Gastroesophageal sphincter (tissue), 4 donors: ENCODE measurements around the gene PPP1R3E. TPM values are rescaled to one million over a fixed set of nuclear protein-coding genes. Genes with fewer than 3 reads are reported as not detected.
"Not testable (repeated sequence)": the region's sequence is repeated elsewhere in the genome, so short reads cannot be mapped to it uniquely, and the experiment has no call there.

Experiments
- ATAC-seq: fragments of 150-250 bp; one replicate; pipeline ENCODE4 v1.9.1; 2016; ENCODE audit warnings: mild to moderate bottlenecking, moderate library complexity
- H3K27ac ChIP-seq, 4 donors: fragments of 200-600 bp; sonication (generic) in 3 of 4; 1 replicate in 3 of 4; 2 replicates in 1 of 4; pipeline ENCODE4 v1.5.1; 2016 to 2019
- H3K27me3 ChIP-seq: fragments of 200-600 bp; sonication (generic); one replicate; pipeline ENCODE4 v1.5.1; 2019
- H3K36me3 ChIP-seq, 2 donors: fragments of 200-600 bp; sonication (generic); one replicate each; pipeline ENCODE4 v1.5.1; 2019; ENCODE audit warnings: control low read depth in 1 of 2
- H3K4me1 ChIP-seq, 3 donors: fragments of 200-600 bp; sonication (generic); 1 replicate in 2 of 3; 2 replicates in 1 of 3; pipeline ENCODE4 v1.5.1; 2016 to 2019; ENCODE audit warnings: control low read depth in 2 of 3
- H3K4me3 ChIP-seq, 2 donors: fragments of 200-600 bp; sonication (generic); one replicate each; pipeline ENCODE4 v1.5.1; 2019; ENCODE audit warnings: mild to moderate bottlenecking in 1 of 2, moderate library complexity in 1 of 2
- H3K9me3 ChIP-seq, 3 donors: fragments of 200-600 bp; sonication (generic); one replicate each; pipeline ENCODE4 v1.5.1; 2017 to 2019; ENCODE audit warnings: control low read depth in 2 of 3
- CTCF ChIP-seq, 4 experiments: fragments of 200-600 bp in 2 of 4; fragments of 450-650 bp in 2 of 4; sonication (generic) in 1 of 4; IDR thresholded peaks; one replicate each; pipeline ENCODE4 v1.5.1; 2017 to 2019; ENCODE audit warnings: antibody characterized with exemption in 4 of 4, mild to moderate bottlenecking in 2 of 4, moderate library complexity in 2 of 4
- EP300 ChIP-seq: sonication (generic); formaldehyde crosslinking; IDR thresholded peaks from one replicate; pipeline ENCODE4 v1.6.1; 2017; ENCODE audit warnings: antibody characterized with exemption, mild to moderate bottlenecking
- POLR2A ChIP-seq, 2 donors: fragments of 450-650 bp; IDR thresholded peaks; one replicate each; pipeline ENCODE4 v1.6.1; 2017; ENCODE audit warnings: antibody characterized with exemption in 2 of 2, mild to moderate bottlenecking in 2 of 2, moderate library complexity in 1 of 2
- POLR2AphosphoS5 ChIP-seq: sonication (generic); formaldehyde crosslinking; IDR thresholded peaks from one replicate; pipeline ENCODE4 v1.6.1; 2017; ENCODE audit warnings: antibody characterized with exemption
- WGBS, 2 donors: methylation state at CpG; one replicate each; pipeline ENCODE4 v1.1.5; 2018; ENCODE audit warnings: low coverage in 1 of 2; 5-methylcytosine and 5-hydroxymethylcytosine counted together
- total RNA-seq, 4 donors: library from RNA; depleted of rRNA; stranded (reverse); fragments of >200 nt; gene quantifications; one replicate each; pipeline ENCODE4 v1.1.0, GENCODE V29; 2016

The PPP1R3E gene
- total RNA-seq, 4 donors from 2014 or later = 4.4 to 14.0 (median 7.2) TPM

GRCh38 chr14:23285530-23286019 lies 17.1 kb downstream of the PPP1R3E start:
- Histone ChIP-seq H3K4me3 (peak overlapping the region; percentile 68 to 83), H3K27ac (peak overlapping the region; percentile 83 to 99 (median 98)), H3K27me3 (no peaks in the 10 kb centered on the region), H3K9me3 (no peaks in the 10 kb centered on the region), H3K4me1 (peaks cover 4 to 37% (median 11%) of the 10 kb centered on the region in 3 donors), H3K36me3 (no peaks in the 10 kb centered on the region)
- TF ChIP-seq CTCF (IDR thresholded peaks at IDR 0.05) (no peak), POLR2A (IDR thresholded peaks at IDR 0.05) (no peak), POLR2AphosphoS5 (no peak), EP300 (no peak)
- peak; percentile 8 for ATAC-seq
- WGBS, 2 donors = no CpG with 5 or more reads among the region's 22 CpGs

DNA sequence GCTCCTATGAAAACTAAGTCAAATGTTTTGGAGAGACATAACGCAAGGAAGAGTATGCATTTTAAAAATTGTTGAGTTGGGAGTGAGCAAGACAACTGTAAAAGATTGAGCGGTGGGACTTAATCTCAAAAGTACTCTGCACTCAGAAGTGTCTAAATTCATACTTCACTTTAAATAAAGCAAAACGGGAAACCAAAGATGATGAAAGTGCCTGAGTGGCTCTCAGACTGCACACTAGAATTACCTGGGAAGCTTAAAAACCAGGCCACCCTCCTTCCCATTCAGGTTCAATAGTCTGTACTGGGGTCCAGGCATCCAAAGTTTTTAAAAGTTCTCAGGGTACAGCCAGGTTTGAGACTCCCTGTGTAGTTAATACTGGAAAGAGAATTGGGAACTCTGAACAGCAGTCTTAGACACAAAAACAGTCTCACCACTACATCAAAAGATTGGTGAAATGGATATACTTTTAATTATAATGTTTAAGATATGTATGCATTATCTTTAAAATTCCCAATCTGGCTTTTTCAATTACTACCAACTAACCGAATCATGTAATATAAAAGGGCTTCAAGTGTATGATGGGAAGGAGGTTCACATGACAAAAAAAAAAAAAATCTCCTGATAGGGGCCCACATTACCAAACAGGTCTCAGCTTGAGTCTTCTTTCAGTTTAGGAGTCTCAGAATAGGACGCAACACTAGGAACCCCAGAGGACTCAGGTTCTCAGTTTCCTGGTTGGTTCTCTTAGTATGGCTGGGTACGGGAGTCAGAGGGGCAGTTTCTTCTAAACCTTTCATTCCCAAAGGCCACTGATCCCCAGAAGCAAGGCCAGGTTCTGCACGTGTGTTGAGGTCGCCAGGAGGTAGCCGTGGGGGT lies 17.8 kb downstream of the PPP1R3E start:
- Histone ChIP-seq H3K4me3 (peak overlapping the region; percentile 68 to 83), H3K36me3 (no peaks in the 10 kb centered on the region), H3K9me3 (no peaks in the 10 kb centered on the region), H3K27me3 (no peaks in the 10 kb centered on the region), H3K27ac (peak overlapping the region; percentile 83 to 99 (median 98)), H3K4me1 (peaks cover 4 to 42% (median 11%) of the 10 kb centered on the region in 3 donors)
- TF ChIP-seq POLR2AphosphoS5 (no peak), EP300 (no peak), POLR2A (IDR thresholded peaks at IDR 0.05) (no peak), CTCF (IDR thresholded peaks at IDR 0.05) (no peak)
- 41 to 69% methylated on average over 3 to 5 of the region's 9 CpGs for WGBS, 2 donors
- no peak for ATAC-seq

DNA sequence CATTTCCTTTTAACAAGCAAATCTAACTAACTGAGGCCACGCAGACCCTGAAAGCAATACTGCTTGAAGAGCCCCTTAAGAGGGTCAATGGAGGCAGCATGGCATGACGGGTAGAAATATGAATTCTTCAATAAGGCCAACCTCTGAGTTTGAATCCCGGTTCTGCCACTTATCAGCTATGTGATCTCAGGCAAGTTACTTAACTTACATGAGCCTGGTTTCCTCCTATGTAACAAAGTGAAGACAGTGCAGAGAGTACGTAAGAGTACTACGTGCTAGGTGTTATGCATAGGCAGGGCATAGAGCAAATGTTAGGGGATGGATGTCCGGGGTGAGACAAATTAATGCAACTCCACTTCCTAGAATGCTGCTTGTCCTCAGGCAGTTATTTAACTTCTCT lies 21.4 kb downstream of the PPP1R3E start:
- TF ChIP-seq CTCF (IDR thresholded peaks at IDR 0.05) = no peak
- TF ChIP-seq POLR2A (IDR thresholded peaks at IDR 0.05) = no peak
- TF ChIP-seq EP300 = no peak
- TF ChIP-seq POLR2AphosphoS5 = no peak
- no peak for ATAC-seq
- WGBS, 2 donors = 84 to 85% methylated on average over 3 to 6 of the region's 6 CpGs
- Histone ChIP-seq H3K27me3 (no peaks in the 10 kb centered on the region), H3K27ac (no peak overlapping the region), H3K4me3 (no peak overlapping the region), H3K4me1 (peaks cover 0 to 30% (median 3%) of the 10 kb centered on the region in 3 donors), H3K9me3 (no peaks in the 10 kb centered on the region), H3K36me3 (peaks cover 0 to 8% of the 10 kb centered on the region in 2 donors)

- whole genome bisulfite sequencing, 2 donors = 96 to 100% methylated on average over 4 to 6 of the region's 6 CpGs
- not testable (repeated sequence) for H3K27me3 ChIP-seq, H3K27ac ChIP-seq, H3K4me3 ChIP-seq, ATAC-seq, H3K9me3 ChIP-seq
- peaks cover 0 to 11% (median 0%) of the 10 kb centered on the region in 3 donors for H3K4me1 ChIP-seq
- H3K36me3 ChIP-seq = peaks cover 0 to 16% of the 10 kb centered on the region in 2 donors
These were observed 24.7 kb downstream of the PPP1R3E start for GRCh38 chr14:23277928-23278327.

GRCh38 chr14:23277189-23277588 lies 25.5 kb downstream of the PPP1R3E start:
- 79 to 82% methylated on average over 2 to 3 of the region's 3 CpGs for WGBS, 2 donors

More at GRCh38 chr14:23277189-23277588, 25.5 kb downstream of the PPP1R3E start:
- Histone ChIP-seq H3K27me3 (no peaks in the 10 kb centered on the region), H3K27ac (no peak overlapping the region), H3K4me3 (no peak overlapping the region), H3K36me3 (peaks cover 0 to 16% of the 10 kb centered on the region in 2 donors), H3K9me3 (no peaks in the 10 kb centered on the region), H3K4me1 (peaks cover 0 to 5% (median 0%) of the 10 kb centered on the region in 3 donors)
- TF ChIP-seq CTCF (IDR thresholded peaks at IDR 0.05) = no peak
- TF ChIP-seq POLR2A (IDR thresholded peaks at IDR 0.05) = no peak
- no peak for TF ChIP-seq EP300
- no peak for TF ChIP-seq POLR2AphosphoS5
- ATAC-seq = no peak
